ENCODE results near the gene DNAJB8.

Gene DNAJB8

GRCh38 chr3:128427872-128428822 is 38.5 kb downstream of the DNAJB8 start:
- H3K4me3 ChIP-seq (ENCODE audit: low read depth, low read length) = no peak overlapping the region

- no peak overlapping the region for H3K4me3 ChIP-seq (ENCODE audit: low read depth, low read length)
Observed at GRCh38 chr3:128427175-128427857, 39.4 kb downstream of the DNAJB8 start.

- no peak overlapping the region for H3K4me3 ChIP-seq (ENCODE audit: low read depth, low read length)
Observed at GRCh38 chr3:128426128-128426921, 40.4 kb downstream of the DNAJB8 start.

GRCh38 chr3:128425846-128426127 is 40.9 kb downstream of the DNAJB8 start:
- H3K4me3 ChIP-seq (ENCODE audit: low read depth, low read length) = no peak overlapping the region

- no peak overlapping the region for H3K4me3 ChIP-seq (ENCODE audit: low read depth, low read length)
Observed at GRCh38 chr3:128425142-128425845, 41.4 kb downstream of the DNAJB8 start.

- H3K4me3 ChIP-seq (ENCODE audit: low read depth, low read length) = no peak overlapping the region
Observed at GRCh38 chr3:128424508-128425069, 42.1 kb downstream of the DNAJB8 start.

- H3K4me3 ChIP-seq (ENCODE audit: low read depth, low read length) = no peak overlapping the region
Observed at GRCh38 chr3:128423525-128424147, 43.1 kb downstream of the DNAJB8 start.

- no peak overlapping the region for H3K4me3 ChIP-seq (ENCODE audit: low read depth, low read length)
Observed at GRCh38 chr3:128422762-128423524, 43.7 kb downstream of the DNAJB8 start.

- no peak overlapping the region for H3K4me3 ChIP-seq (ENCODE audit: low read depth, low read length)
Observed at GRCh38 chr3:128421966-128422365, 44.7 kb downstream of the DNAJB8 start.

GRCh38 chr3:128421439-128421836 is 45.3 kb downstream of the DNAJB8 start:
- no peak overlapping the region for H3K4me3 ChIP-seq (ENCODE audit: low read depth, low read length)

- no peak overlapping the region for H3K4me3 ChIP-seq (ENCODE audit: low read depth, low read length)
Observed at GRCh38 chr3:128420720-128421438, 45.8 kb downstream of the DNAJB8 start.

- no peak overlapping the region for H3K4me3 ChIP-seq (ENCODE audit: low read depth, low read length)
Observed at GRCh38 chr3:128420289-128420688, 46.4 kb downstream of the DNAJB8 start.

- H3K4me3 ChIP-seq (ENCODE audit: low read depth, low read length) = no peak overlapping the region
Observed at GRCh38 chr3:128419311-128419710, 47.4 kb downstream of the DNAJB8 start.

GRCh38 chr3:128418900-128419299 is 47.8 kb downstream of the DNAJB8 start:
- H3K4me3 ChIP-seq (ENCODE audit: low read depth, low read length) = no peak overlapping the region

GRCh38 chr3:128416578-128417211 is 50.0 kb downstream of the DNAJB8 start:
- H3K4me3 ChIP-seq (ENCODE audit: low read depth, low read length) = no peak overlapping the region

- no peak overlapping the region for H3K4me3 ChIP-seq (ENCODE audit: low read depth, low read length)
Observed at GRCh38 chr3:128415773-128416577, 50.7 kb downstream of the DNAJB8 start.

- no peak overlapping the region for H3K4me3 ChIP-seq (ENCODE audit: low read depth, low read length)
Observed at GRCh38 chr3:128415200-128415772, 51.4 kb downstream of the DNAJB8 start.
